B cell (primary cell): ENCODE data around the gene ATP8B3.

Source experiments
- EZH2 ChIP-seq: IDR thresholded peaks from 2 replicates; pipeline ENCODE4 v1.6.1; 2012; ENCODE audit warnings: borderline replicate concordance, low read depth, mild to moderate bottlenecking, moderate library complexity, low read length; ENCODE audit not compliant: insufficient read depth, poor library complexity, severe bottlenecking
- TF ChIP-seq, protein P1 (sequence below): fragments of 200-600 bp; IDR thresholded peaks from one replicate; pipeline ENCODE4 v1.8.0; 2022; ENCODE audit warnings: antibody characterized with exemption, mild to moderate bottlenecking

DNA sequence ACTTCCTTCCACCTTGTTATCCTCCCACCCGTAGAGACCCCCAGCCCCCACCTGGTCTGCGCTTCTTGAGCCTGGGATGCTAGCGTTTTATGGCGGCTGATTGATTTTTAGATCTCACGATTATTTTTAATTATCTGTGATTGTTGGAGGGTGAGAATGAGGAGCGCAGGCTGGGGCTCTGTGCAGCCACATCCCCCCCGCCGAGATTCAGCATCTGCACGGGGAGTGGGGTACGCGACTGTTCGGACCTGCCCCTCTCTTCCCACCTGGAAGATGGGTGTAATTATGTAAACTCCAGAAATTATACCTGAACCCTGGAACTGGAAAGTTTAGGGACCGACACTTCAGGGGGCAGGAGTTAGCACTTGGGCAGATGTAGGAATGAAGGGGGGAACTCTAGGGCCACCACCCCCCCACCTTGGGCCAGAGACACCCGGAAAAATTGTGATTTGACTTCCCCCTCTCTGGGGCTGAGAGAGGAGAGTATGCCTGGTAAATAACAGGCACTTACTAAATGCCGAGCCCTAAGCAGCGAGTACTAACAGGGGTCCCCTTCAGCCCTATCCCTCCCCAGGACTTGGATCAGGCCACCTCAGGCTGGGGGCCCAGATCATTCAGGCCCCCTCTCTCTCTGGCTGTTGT, 60.6 kb downstream of the ATP8B3 start:
- TF ChIP-seq EZH2: no peak
- TF ChIP-seq, protein P1, sequence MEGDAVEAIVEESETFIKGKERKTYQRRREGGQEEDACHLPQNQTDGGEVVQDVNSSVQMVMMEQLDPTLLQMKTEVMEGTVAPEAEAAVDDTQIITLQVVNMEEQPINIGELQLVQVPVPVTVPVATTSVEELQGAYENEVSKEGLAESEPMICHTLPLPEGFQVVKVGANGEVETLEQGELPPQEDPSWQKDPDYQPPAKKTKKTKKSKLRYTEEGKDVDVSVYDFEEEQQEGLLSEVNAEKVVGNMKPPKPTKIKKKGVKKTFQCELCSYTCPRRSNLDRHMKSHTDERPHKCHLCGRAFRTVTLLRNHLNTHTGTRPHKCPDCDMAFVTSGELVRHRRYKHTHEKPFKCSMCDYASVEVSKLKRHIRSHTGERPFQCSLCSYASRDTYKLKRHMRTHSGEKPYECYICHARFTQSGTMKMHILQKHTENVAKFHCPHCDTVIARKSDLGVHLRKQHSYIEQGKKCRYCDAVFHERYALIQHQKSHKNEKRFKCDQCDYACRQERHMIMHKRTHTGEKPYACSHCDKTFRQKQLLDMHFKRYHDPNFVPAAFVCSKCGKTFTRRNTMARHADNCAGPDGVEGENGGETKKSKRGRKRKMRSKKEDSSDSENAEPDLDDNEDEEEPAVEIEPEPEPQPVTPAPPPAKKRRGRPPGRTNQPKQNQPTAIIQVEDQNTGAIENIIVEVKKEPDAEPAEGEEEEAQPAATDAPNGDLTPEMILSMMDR: no peak
